PC-3 (cell line): ENCODE results near the gene COL9A3. TPM values are rescaled to one million over a fixed set of nuclear protein-coding genes. Genes with fewer than 3 reads are reported as not detected.

Source experiments
- ATAC-seq: fragments of 200-7000 bp; cut with Tn5 transposase; 2 replicates; pipeline ENCODE4 v1.9.1; 2020; ENCODE audit warnings: mild to moderate bottlenecking, moderate library complexity
- BruUV-seq: library from RNA; stranded (reverse); fragments of 400-500 nt; replicated peaks from 2 replicates; lab custom pipeline; 2021; lab: Mats Ljungman, UMichigan
- CTCF ChIA-PET: fragments of 300-600 bp; sonication (Branson Sonifier 250); formaldehyde crosslinking; loops from one replicate; lab custom pipeline; 2022; ENCODE audit warnings: antibody characterized with exemption; lab: Charles Lee
- POLR2A ChIA-PET: fragments of 300-600 bp; sonication (Branson Sonifier 250); formaldehyde crosslinking; loops from one replicate; lab custom pipeline; 2022; ENCODE audit warnings: antibody characterized with exemption; ENCODE audit not compliant: unreplicated experiment; lab: Charles Lee
- DNase-seq: peaks from one replicate; pipeline ENCODE4 v3.0.0-alpha.2; 2015
- H2AFZ ChIP-seq: fragments of 300-600 bp; sonication (generic); 2 replicates; pipeline ENCODE4 v1.6.0; 2016; ENCODE audit warnings: antibody characterized with exemption, low read length
- H3F3A ChIP-seq: fragments of 300-600 bp; sonication (generic); one replicate; pipeline ENCODE4 v1.6.0; 2017; ENCODE audit warnings: antibody characterized with exemption, low read length, control low read depth, mild to moderate bottlenecking; ENCODE audit not compliant: unreplicated experiment
- H3K27ac ChIP-seq: fragments of 300-600 bp; sonication (generic); 2 replicates; pipeline ENCODE4 v1.5.1; 2016; ENCODE audit warnings: mild to moderate bottlenecking, low read length
- H3K27me3 ChIP-seq: fragments of 300-600 bp; sonication (generic); 2 replicates; pipeline ENCODE4 v1.6.1; 2016; ENCODE audit warnings: low read length, mixed read lengths
- H3K36me3 ChIP-seq: fragments of 300-600 bp; sonication (generic); 2 replicates; pipeline ENCODE4 v1.6.1; 2016; ENCODE audit warnings: low read depth, mixed run types, low read length, mixed read lengths
- H3K4me1 ChIP-seq: fragments of 300-600 bp; sonication (generic); 2 replicates; pipeline ENCODE4 v1.5.1; 2016; ENCODE audit warnings: low read length; ENCODE audit not compliant: insufficient read depth
- H3K4me2 ChIP-seq: fragments of 300-600 bp; sonication (generic); 2 replicates; pipeline ENCODE4 v1.6.0; 2016; ENCODE audit warnings: low read length
- H3K4me3 ChIP-seq: fragments of 300-600 bp; sonication (generic); 2 replicates; pipeline ENCODE4 v1.5.1; 2016; ENCODE audit warnings: mild to moderate bottlenecking, low read length, mixed read lengths
- H3K79me2 ChIP-seq: fragments of 300-600 bp; sonication (generic); 2 replicates; pipeline ENCODE4 v1.6.1; 2017; ENCODE audit warnings: low read length, mixed read lengths
- H3K9ac ChIP-seq: fragments of 300-600 bp; sonication (generic); 2 replicates; pipeline ENCODE4 v1.6.0; 2016; ENCODE audit warnings: mild to moderate bottlenecking, low read length
- H3K9me2 ChIP-seq: fragments of 300-600 bp; sonication (generic); replicated peaks from 2 replicates; pipeline ENCODE4 v1.6.1; 2016; ENCODE audit warnings: mixed run types, low read length, mixed read lengths
- H3K9me3 ChIP-seq: fragments of 300-600 bp; sonication (generic); 2 replicates; pipeline ENCODE4 v1.6.1; 2016; ENCODE audit warnings: low read length, mixed read lengths
- H4K20me1 ChIP-seq: fragments of 300-600 bp; sonication (generic); 2 replicates; pipeline ENCODE4 v1.6.1; 2016; ENCODE audit warnings: low read length, mixed read lengths
- CTCF ChIP-seq: fragments of 300-600 bp; sonication (generic); conservative IDR thresholded peaks from 2 replicates; pipeline ENCODE4 v1.5.1; 2017; ENCODE audit warnings: antibody characterized with exemption, low read depth, mild to moderate bottlenecking, low read length
- EZH2 ChIP-seq: fragments of 300-600 bp; sonication (generic); IDR thresholded peaks from one replicate; pipeline ENCODE4 v1.6.1; 2017; ENCODE audit warnings: antibody characterized with exemption, mild to moderate bottlenecking, low read length; ENCODE audit not compliant: unreplicated experiment
- EZH2phosphoT487 ChIP-seq: fragments of 300-600 bp; sonication (generic); IDR thresholded peaks from 2 replicates; pipeline ENCODE4 v1.6.1; 2018; ENCODE audit warnings: mild to moderate bottlenecking, antibody characterized with exemption, low read length, borderline replicate concordance
- intact Hi-C: fragments of 100-400 bp; cut with micrococcal nuclease; formaldehyde crosslinking; loops from 2 replicates; pipeline ENCODE4 v1.9.0; 2023
- total RNA-seq: library from RNA; depleted of rRNA; stranded (reverse); fragments of >200 nt; gene quantifications from 2 replicates; pipeline ENCODE4 v1.2.3, GENCODE V29; 2014

Gene COL9A3
- total RNA-seq, 1 experiment from 2014 or later, result 14.3 TPM

DNA sequence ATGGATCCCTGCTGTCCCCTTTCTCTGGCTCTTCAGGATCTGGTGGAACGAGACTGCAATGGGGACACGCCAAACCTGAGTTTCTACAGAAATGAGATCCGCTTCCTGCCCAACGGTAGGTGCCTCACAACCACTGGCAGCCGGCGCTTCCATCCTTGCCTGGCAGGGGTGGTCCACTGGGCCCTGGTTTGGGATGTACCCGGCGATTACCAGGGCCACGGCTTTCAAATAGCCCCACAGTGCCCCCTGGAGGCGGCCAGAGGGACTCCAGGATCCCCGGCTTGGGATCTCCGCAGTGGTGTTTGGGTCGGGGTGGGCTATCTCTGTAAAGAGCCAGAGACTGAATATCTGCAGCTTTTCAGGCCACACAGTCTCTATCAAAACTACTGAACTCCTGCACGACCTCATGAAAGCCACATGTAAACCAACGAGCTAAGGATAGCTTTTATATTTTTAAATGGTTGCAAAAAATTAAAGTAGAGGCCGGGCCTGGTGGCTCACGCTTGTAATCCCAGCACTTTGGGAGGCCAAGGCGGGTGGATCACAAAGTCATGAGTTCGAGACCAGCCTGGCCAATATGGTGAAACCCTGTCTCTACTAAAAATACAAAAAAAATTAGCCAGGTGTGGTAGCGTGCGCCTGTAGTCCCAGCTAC, 8.5 kb upstream of the COL9A3 start:
- Histone ChIP-seq H3K27me3 (no peaks in the 10 kb centered on the region), H4K20me1 (peaks cover 14% of the 10 kb centered on the region), H3F3A (no peaks in the 10 kb centered on the region), H3K4me2 (no peak overlapping the region), H3K79me2 (peaks cover 32% of the 10 kb centered on the region), H2AFZ (no peak overlapping the region), H3K27ac (no peak overlapping the region), H3K4me1 (peaks cover 20% of the 10 kb centered on the region), H3K9me2 (no peaks in the 10 kb centered on the region), H3K9me3 (no peaks in the 10 kb centered on the region), H3K4me3 (no peak overlapping the region), H3K9ac (no peak overlapping the region), H3K36me3 (peaks cover 23% of the 10 kb centered on the region)
- BruUV-seq, result no TSS peak
- peak; percentile 66 for DNase-seq
- ATAC-seq, result peak; percentile 48
- POLR2A ChIA-PET, result interaction anchor here (0.6 kb wide), 1 partner anchor 14 kb away, joined by 3 read pairs; no protein-coding TSS in a partner anchor
- TF ChIP-seq EZH2phosphoT487 (no peak), CTCF (peak; percentile 94)
- CTCF ChIA-PET, result no interaction called here
- intact Hi-C loops, result no loop called here

- peaks cover 14% of the 10 kb centered on the region for H4K20me1 ChIP-seq
- POLR2A ChIA-PET, result interaction anchor here (0.7 kb wide), 1 partner anchor 18 kb away, joined by 18 read pairs; no protein-coding TSS in a partner anchor
- no peak overlapping the region for H2AFZ ChIP-seq
- no peaks in the 10 kb centered on the region for H3K27me3 ChIP-seq
- no peaks in the 10 kb centered on the region for H3K9me2 ChIP-seq
- intact Hi-C loops, result no loop called here
- H3K4me2 ChIP-seq, result no peak overlapping the region
- peaks cover 23% of the 10 kb centered on the region for H3K36me3 ChIP-seq
- H3F3A ChIP-seq, result no peaks in the 10 kb centered on the region
- no peak for DNase-seq
- peaks cover 16% of the 10 kb centered on the region for H3K4me1 ChIP-seq
- CTCF ChIA-PET, result no interaction called here
- TF ChIP-seq EZH2phosphoT487 (no peak), EZH2 (no peak), CTCF (no peak)
- H3K79me2 ChIP-seq, result peaks cover 31% of the 10 kb centered on the region
- no peak for ATAC-seq
- H3K9ac ChIP-seq, result no peak overlapping the region
- no peak overlapping the region for H3K4me3 ChIP-seq
- H3K27ac ChIP-seq, result no peak overlapping the region
- H3K9me3 ChIP-seq, result no peaks in the 10 kb centered on the region
- no TSS peak for BruUV-seq
Observed at GRCh38 chr20:62809530-62810428, 7.1 kb upstream of the COL9A3 start.
